H1 (cell line): Measurements from ENCODE around the gene IMPDH1. TPM values are rescaled to one million over a fixed set of nuclear protein-coding genes. Genes with fewer than 3 reads are reported as not detected.

ENCODE experiments used
- CHD7 ChIP-seq: fragments of 300-600 bp; sonication (generic); IDR thresholded peaks from 2 replicates; pipeline ENCODE4 v1.7.1; 2012; ENCODE audit warnings: low read length, moderate library complexity, mild to moderate bottlenecking, inconsistent platforms; ENCODE audit not compliant: insufficient replicate concordance
- polyA plus RNA-seq, 7 experiments: library from polyadenylated mRNA; depleted of rRNA in 3 of 7; stranded (reverse) in 5 of 7; unstranded in 2 of 7; fragments of >200 nt in 5 of 7; fragments of 200-250 nt in 2 of 7; gene quantifications; 1 replicate in 5 of 7; 2 replicates in 1 of 7; 4 replicates in 1 of 7; pipeline versions ENCODE4 v1.2.1 to v1.2.3, GENCODE V29; 2011 to 2013; ENCODE audit warnings: missing spikeins in 2 of 7, mixed read lengths in 2 of 7
- total RNA-seq: library from RNA; stranded (reverse); fragmentation: NEBNext Ultra II Directional; extraction: Animal tissue kit (Norgen Biotek cat#: 25700); gene quantifications from 2 replicates; pipeline ENCODE4 v1.2.1, GENCODE V29; 2021

The IMPDH1 gene
- total and polyA plus RNA-seq, 2 of the 8 experiments (the other 6 are each of a cell fraction or from before 2014, with no cell fraction given), result 45.8 TPM

- no peak for TF ChIP-seq CHD7
Measured at GRCh38 chr7:128417071-128417470, 7.3 kb upstream of the IMPDH1 start (continued).
